Esophagus muscularis mucosa (tissue), 4 donors: Measurements from ENCODE around the gene ARID4B. TPM values are rescaled to one million over a fixed set of nuclear protein-coding genes. Genes with fewer than 3 reads are reported as not detected.

Source experiments
- DNase-seq: peaks from one replicate; pipeline ENCODE4 v3.0.0-alpha.2; 2017; ENCODE audit errors: extremely low spot score
- H3K27ac ChIP-seq, 4 donors: fragments of 200-600 bp; sonication (generic); replicated peaks in 1 of 4; 1 replicate in 3 of 4; 2 replicates in 1 of 4; pipeline ENCODE4 v1.5.1; 2016 to 2019; ENCODE audit warnings: mild to moderate bottlenecking in 1 of 4
- H3K27me3 ChIP-seq, 4 donors: fragments of 200-600 bp; sonication (generic); one replicate each; pipeline versions ENCODE4 v1.5.1 to v1.6.0; 2016 to 2019
- H3K36me3 ChIP-seq, 4 donors: fragments of 200-600 bp; sonication (generic); one replicate each; pipeline ENCODE4 v1.5.1; 2016 to 2019
- H3K4me1 ChIP-seq, 4 donors: fragments of 200-600 bp; sonication (generic); one replicate each; pipeline ENCODE4 v1.5.1; 2016 to 2019
- H3K4me3 ChIP-seq, 4 donors: fragments of 200-600 bp; sonication (generic); 1 replicate in 2 of 4; 2 replicates in 2 of 4; pipeline ENCODE4 v1.5.1; 2016 to 2019; ENCODE audit warnings: mild to moderate bottlenecking in 4 of 4, moderate library complexity in 1 of 4
- H3K9me3 ChIP-seq, 4 donors: fragments of 200-600 bp; sonication (generic); 1 replicate in 3 of 4; 2 replicates in 1 of 4; pipeline ENCODE4 v1.5.1; 2016 to 2019
- EP300 ChIP-seq: sonication (generic); formaldehyde crosslinking; IDR thresholded peaks from one replicate; pipeline ENCODE4 v1.6.1; 2017; ENCODE audit warnings: antibody characterized with exemption
- POLR2A ChIP-seq: fragments of 450-650 bp; IDR thresholded peaks from one replicate; pipeline ENCODE4 v1.6.1; 2017; ENCODE audit warnings: antibody characterized with exemption, moderate library complexity, mild to moderate bottlenecking, low read depth
- POLR2AphosphoS5 ChIP-seq, 2 donors: sonication (generic); formaldehyde crosslinking; IDR thresholded peaks; one replicate each; pipeline ENCODE4 v1.6.1; 2017; ENCODE audit warnings: antibody characterized with exemption in 2 of 2
- WGBS: methylation state at CpG from one replicate; pipeline ENCODE4 v1.1.5; 2018; 5-methylcytosine and 5-hydroxymethylcytosine counted together
- intact Hi-C: fragments of 100-400 bp; cut with DNase I; formaldehyde crosslinking; loops from one replicate; pipeline ENCODE4 v1.15.1; 2023
- total RNA-seq, 4 donors: library from RNA; depleted of rRNA; stranded (reverse); fragments of >200 nt; gene quantifications; one replicate each; pipeline versions ENCODE4 v1.1.0 to v1.2.1, GENCODE V29; 2016
- TF ChIP-seq, protein P1 (sequence below), 3 experiments: fragments of 200-600 bp in 2 of 3; fragments of 450-650 bp in 1 of 3; sonication (generic) in 2 of 3; IDR thresholded peaks; one replicate each; pipeline ENCODE4 v1.5.1; 2017 to 2019; ENCODE audit warnings: antibody characterized with exemption in 3 of 3, mild to moderate bottlenecking in 2 of 3, moderate library complexity in 1 of 3

Gene ARID4B
- total RNA-seq, 4 donors from 2014 or later = 23.0 to 38.2 (median 29.2) TPM

DNA sequence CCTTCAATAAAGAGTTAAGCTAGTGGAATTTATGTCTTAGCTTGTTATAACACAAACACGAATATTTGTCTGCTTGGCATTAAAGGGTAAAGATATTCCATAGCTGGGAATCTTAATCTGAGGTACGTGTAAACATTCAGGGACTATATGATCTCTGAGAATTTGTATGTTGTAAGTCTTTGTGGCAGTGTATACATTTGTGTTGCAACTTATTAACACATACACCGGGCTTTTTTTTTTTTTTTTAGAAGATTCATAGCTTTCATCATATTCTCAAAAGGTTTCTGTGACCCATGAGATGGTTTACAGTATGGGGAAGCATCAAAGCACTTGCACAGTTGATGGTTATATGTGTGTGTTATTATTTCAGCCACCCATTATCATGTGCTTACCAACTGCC is 3.4 kb upstream of the ARID4B start:
- DNase-seq = no peak
- Histone ChIP-seq H3K4me3 (no peak overlapping the region), H3K4me1 (peaks cover 33 to 61% (median 51%) of the 10 kb centered on the region in 4 donors), H3K9me3 (no peaks in the 10 kb centered on the region), H3K27ac (peak overlapping the region in 3 of 4 donors; percentile 14 to 20 (median 17)), H3K36me3 (peaks cover 10 to 15% (median 12%) of the 10 kb centered on the region in 4 donors), H3K27me3 (no peaks in the 10 kb centered on the region)
- TF ChIP-seq EP300 (no peak), POLR2AphosphoS5 (IDR thresholded peaks at IDR 0.05) (no peak), POLR2A (no peak)
- TF ChIP-seq, protein P1, sequence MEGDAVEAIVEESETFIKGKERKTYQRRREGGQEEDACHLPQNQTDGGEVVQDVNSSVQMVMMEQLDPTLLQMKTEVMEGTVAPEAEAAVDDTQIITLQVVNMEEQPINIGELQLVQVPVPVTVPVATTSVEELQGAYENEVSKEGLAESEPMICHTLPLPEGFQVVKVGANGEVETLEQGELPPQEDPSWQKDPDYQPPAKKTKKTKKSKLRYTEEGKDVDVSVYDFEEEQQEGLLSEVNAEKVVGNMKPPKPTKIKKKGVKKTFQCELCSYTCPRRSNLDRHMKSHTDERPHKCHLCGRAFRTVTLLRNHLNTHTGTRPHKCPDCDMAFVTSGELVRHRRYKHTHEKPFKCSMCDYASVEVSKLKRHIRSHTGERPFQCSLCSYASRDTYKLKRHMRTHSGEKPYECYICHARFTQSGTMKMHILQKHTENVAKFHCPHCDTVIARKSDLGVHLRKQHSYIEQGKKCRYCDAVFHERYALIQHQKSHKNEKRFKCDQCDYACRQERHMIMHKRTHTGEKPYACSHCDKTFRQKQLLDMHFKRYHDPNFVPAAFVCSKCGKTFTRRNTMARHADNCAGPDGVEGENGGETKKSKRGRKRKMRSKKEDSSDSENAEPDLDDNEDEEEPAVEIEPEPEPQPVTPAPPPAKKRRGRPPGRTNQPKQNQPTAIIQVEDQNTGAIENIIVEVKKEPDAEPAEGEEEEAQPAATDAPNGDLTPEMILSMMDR (IDR thresholded peaks at IDR 0.05) = no peak
- intact Hi-C loops = no loop called here
- WGBS = 43% methylated on average over 3 of the region's 3 CpGs

DNA sequence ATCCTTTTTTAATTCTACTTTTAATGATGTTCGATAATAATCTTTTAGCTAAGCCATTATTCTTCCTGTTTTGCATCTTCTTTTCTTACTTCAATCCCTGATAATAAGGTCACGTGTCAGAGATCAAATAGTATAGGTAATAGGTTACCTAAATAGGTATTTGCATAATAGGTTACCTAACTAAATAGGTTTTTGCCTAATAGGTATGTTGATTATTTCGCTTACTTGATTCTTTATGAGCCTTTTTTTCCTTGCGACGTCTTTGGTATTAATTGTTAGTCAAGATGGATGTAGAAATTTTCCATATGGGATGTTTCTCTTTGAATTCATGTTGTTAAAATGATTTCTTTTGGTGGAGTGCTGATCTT is 2.9 kb upstream of the ARID4B start:
- Histone ChIP-seq H3K27me3 (no peaks in the 10 kb centered on the region), H3K4me3 (no peak overlapping the region), H3K27ac (peak overlapping the region in 3 of 4 donors; percentile 17 to 90 (median 23)), H3K36me3 (peaks cover 6 to 10% (median 7%) of the 10 kb centered on the region in 4 donors), H3K9me3 (no peaks in the 10 kb centered on the region), H3K4me1 (peaks cover 38 to 66% (median 56%) of the 10 kb centered on the region in 4 donors)
- DNase-seq = no peak
- TF ChIP-seq, protein P1 (IDR thresholded peaks at IDR 0.05) = no peak
- no peak for TF ChIP-seq POLR2AphosphoS5 (IDR thresholded peaks at IDR 0.05)
- TF ChIP-seq POLR2A = no peak
- TF ChIP-seq EP300 = no peak
- intact Hi-C loops = no loop called here
- 81% methylated on average over 5 of the region's 5 CpGs for WGBS

DNA sequence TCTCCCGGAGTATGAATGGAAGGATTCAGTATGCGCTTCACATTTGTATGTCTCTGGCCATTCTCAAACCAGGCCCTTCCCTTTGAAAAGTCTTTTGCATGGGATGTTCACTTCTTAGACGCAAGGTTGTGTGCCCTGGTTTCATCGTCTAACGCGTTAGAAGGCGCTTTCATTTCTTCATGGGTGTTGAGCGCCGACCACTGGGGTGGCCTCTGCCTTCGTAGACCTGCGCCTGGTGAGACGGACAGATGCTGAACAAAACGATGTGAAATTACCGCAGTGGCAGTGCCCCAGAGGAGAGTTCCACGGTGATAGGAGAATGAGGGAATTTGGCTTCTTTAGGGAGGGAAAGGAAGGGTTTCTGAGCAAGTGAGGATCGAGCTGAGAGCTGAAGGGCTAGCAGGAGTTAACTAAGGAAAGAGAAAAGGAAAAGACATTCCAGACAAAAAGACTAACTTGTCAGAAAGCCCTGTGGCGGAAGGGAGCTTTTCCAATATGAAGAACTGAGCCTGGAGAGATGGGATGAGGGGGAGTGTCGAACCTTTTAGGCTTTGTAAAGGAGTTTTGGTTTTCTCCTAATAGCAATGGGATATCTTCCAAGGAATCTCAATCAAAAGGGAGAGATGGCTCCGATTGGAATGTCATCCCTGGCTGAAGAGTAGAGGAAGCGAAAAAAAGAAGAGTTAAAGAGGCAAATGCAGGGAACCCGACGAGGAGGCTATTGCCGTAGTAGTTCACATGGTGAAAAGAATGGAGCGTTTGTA is 1.3 kb upstream of the ARID4B start:
- intact Hi-C loops = loop anchor here (5.0 to 10.0 kb wide), 4 partner anchors 77 to 205 kb away; partner anchors contain the start of genes B3GALNT2 and TOMM20
- H3K27ac ChIP-seq = peak overlapping the region; percentile 85 to 99 (median 94)
- TF ChIP-seq POLR2AphosphoS5 (IDR thresholded peaks at IDR 0.05) (no peak), EP300 (no peak), POLR2A (no peak)
- TF ChIP-seq, protein P1 (IDR thresholded peaks at IDR 0.05) = no peak
- no peak for DNase-seq
- 2% methylated on average over 24 of the region's 24 CpGs for WGBS
- H3K4me1 ChIP-seq = peaks cover 54 to 76% (median 72%) of the 10 kb centered on the region in 4 donors
- H3K4me3 ChIP-seq = peak overlapping the region; percentile 73 to 100 (median 86)
- H3K27me3 ChIP-seq = no peaks in the 10 kb centered on the region
- H3K36me3 ChIP-seq = no peaks in the 10 kb centered on the region
- H3K9me3 ChIP-seq = no peaks in the 10 kb centered on the region

DNA sequence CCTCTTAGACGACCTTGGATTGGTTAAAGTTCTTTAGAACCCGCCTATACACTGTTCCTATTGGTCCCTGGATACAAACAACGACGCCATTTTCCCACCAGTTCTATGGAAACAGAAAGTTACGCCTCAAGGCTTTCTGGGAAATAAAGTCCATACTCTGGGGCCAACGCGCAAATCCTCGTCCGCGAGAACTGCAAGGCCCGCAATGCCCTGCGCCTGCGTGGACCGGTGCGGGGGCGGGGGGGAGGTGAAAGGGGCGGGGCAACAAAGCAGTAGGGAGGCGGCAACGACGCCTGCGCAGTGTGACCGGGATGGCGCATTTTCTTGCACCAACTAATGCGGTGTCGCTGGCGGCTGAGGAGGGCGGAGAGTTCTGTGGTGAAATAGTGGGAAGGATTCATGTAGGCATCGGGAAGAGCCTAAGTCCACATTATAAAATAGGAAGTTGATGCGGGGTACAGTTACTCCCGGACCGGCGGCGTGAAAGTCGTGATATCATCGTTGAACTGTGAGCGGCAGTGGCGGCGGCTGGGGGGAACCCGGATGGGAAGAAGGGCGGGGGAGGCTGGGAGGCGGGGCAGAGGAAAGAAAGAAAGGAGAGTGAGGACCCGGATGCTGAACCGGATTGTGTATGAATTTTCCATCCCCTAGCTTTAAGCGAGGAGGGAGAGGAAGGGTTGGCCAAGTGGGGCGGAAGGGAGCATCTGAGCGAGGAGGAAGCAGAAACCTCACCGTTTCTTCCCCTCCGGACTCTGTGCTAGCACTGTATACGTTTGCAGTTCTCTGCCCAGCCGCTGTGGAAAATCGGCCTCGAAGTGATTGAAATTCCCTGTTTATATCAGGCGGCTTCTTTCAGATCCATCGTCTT is 526 bp upstream of the ARID4B start, which contains the start of gene GGPS1:
Gene GGPS1, plus strand, starts transcription at position 300 of the 868 bp plus-strand sequence. CDS start 6,695 bp downstream, outside the sequence.
- H3K36me3 ChIP-seq = no peaks in the 10 kb centered on the region
- no peaks in the 10 kb centered on the region for H3K27me3 ChIP-seq
- peak; percentile 100 for DNase-seq
- under 1% methylated on average over 51 of the region's 54 CpGs for WGBS
- no peaks in the 10 kb centered on the region for H3K9me3 ChIP-seq
- H3K4me3 ChIP-seq = peak within 1 kb of the TSS; percentile 73 to 100 (median 86)
- intact Hi-C loops = loop anchor here (5.0 to 10.0 kb wide), 4 partner anchors 76 to 204 kb away; partner anchors contain the start of genes B3GALNT2 and TOMM20
- TF ChIP-seq EP300 = no peak
- TF ChIP-seq POLR2AphosphoS5 (IDR thresholded peaks at IDR 0.05) = peak; percentile 90 to 97
- TF ChIP-seq, protein P1 (IDR thresholded peaks at IDR 0.05) = peak in 1 of 3 experiments; percentile 17
- TF ChIP-seq POLR2A = peak; percentile 77
- peak within 1 kb of the TSS; percentile 90 to 99 (median 98) for H3K27ac ChIP-seq
- peaks cover 57 to 77% (median 75%) of the 10 kb centered on the region in 4 donors for H3K4me1 ChIP-seq
